ENCODE results near the gene ZNF222.

ZNF222 gene

GRCh38 chr19:44002212-44002565 lies 23.0 kb upstream of the ZNF222 start:
- TF ChIP-seq SP1 (IDR thresholded peaks at IDR 0.05) (no peak), TARDBP (IDR thresholded peaks at IDR 0.05) (no peak), HDGF (IDR thresholded peaks at IDR 0.05; ENCODE audit: borderline replicate concordance) (no peak), L3MBTL2 (conservative IDR thresholded peaks at IDR 0.05) (no peak), FOXK2 (IDR thresholded peaks at IDR 0.05) (no peak), BHLHE40 (IDR thresholded peaks at IDR 0.05; ENCODE audit: borderline replicate concordance) (no peak), CTBP1 (IDR thresholded peaks at IDR 0.05; ENCODE audit: borderline replicate concordance) (no peak), PKNOX1 (IDR thresholded peaks at IDR 0.05) (no peak), FOXM1 (IDR thresholded peaks at IDR 0.05; ENCODE audit: borderline replicate concordance) (no peak), ZNF384 (IDR thresholded peaks at IDR 0.05) (no peak), FOXA1 (IDR thresholded peaks at IDR 0.05) (no peak)
- ChIA-PET CTCF (no interaction called here), POLR2A (interaction anchor here (0.8 to 1.0 kb wide), 3 partner anchors 17 to 51 kb away, joined by 3 to 4 read pairs (median 3); partner anchors contain the start of genes ZNF221 and ZNF222)
- DNase-seq (ENCODE audit: extremely low spot score): no peak

DNA sequence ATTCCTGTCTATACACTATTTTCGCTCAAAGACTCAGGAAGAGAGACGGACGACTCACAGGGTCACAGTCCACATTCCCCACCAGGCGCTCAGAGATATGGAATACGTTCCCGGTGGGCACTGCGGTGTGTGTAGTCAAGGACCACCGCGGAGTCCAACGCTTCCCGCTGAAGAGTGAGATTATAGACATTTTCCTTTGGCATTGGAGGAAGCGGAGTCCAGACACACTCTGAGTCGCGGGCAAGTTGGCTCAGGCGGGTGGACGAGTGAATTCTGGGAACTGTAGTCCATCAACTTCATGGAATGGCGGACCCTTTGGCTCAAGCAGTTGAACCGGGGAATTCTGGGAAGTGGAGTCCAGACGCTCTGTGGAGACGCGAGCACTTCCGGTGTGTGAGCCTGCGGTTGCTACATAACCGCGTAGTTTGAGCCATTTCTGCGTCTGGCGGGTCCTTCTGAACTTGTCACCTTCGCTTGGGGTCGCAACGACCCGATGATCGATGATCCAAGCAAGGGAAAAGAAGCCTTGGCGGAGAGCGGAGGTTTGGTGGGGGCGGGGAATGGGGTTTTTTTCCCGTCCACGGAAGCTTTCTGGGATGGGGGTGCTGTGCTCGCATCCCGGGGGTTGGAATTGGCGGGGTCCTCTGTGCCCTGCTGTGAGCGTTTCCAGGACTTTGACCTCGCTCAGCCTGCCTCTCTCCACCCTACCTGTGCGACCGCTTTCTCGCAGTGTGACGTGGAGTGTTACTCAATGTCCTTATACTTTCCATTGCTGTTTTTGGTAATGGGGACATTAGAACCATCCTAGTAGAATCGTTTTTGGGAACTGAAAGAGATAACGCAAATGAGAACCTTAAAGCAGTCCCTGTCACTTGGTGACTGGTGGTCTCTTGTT lies 22.4 kb upstream of the ZNF222 start, which contains the start of gene ZNF230:
TSS of gene ZNF230 (plus strand) at position 392 of the 895 bp plus-strand sequence. CDS start 4,122 bp downstream, outside the sequence.
- peak; percentile 88 for DNase-seq (ENCODE audit: extremely low spot score)
- ChIA-PET CTCF (no interaction called here), POLR2A (interaction anchor here (1.0 to 1.8 kb wide), 2 partner anchors 51 to 92 kb away, joined by 4 to 8 read pairs; partner anchors contain the start of genes ZNF221 and ZNF224)
- TF ChIP-seq L3MBTL2 (conservative IDR thresholded peaks at IDR 0.05): peak; percentile 18
- peak; percentile 81 for TF ChIP-seq ELF4 (IDR thresholded peaks at IDR 0.05)
- no peak for TF ChIP-seq HDGF (IDR thresholded peaks at IDR 0.05; ENCODE audit: borderline replicate concordance)
- TF ChIP-seq NFRKB (IDR thresholded peaks at IDR 0.05): no peak
- no peak for TF ChIP-seq PKNOX1 (IDR thresholded peaks at IDR 0.05)
- peak; percentile 59; the same call in 1 of the 2 replicates for TF ChIP-seq SUZ12 (IDR thresholded peaks at IDR 0.05)

DNA sequence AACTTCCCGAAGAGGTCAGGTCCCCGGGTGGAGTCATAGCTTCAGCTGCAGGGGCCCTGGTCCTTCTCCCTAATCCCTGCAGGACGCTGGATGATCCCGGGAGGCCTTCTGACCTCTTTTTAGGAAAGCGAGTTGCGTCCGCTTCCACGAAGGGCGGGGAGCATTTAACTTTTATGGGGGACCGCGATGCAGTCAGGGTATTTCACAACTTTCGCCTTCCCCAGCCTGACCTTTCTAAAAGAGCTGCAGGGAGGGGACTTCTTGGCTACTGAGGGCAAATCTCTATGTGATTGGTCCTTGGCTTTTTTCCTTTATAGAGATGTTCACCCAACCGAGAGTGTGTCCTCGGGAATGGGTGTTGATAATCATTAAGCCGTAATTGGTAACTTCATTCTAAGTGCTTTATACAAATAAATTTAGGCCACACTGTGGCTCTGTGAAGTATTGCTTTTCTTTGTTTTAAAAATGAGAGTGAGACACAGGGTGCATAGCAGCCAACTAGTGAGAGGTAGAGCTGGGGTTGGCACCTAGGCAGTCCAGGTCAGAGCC lies 21.6 kb upstream of the ZNF222 start:
- ChIA-PET CTCF (no interaction called here), POLR2A (interaction anchor here (1.8 kb wide), 1 partner anchor 91 kb away, joined by 8 read pairs; the partner anchor contains the start of gene ZNF224)

GRCh38 chr19:44005973-44006372 lies 19.2 kb upstream of the ZNF222 start:
- DNase-seq (ENCODE audit: extremely low spot score): no peak
- CTCF ChIA-PET: no interaction called here

More for the DNA sequence above, 21.6 kb upstream of the ZNF222 start:
- TF ChIP-seq ARNT (IDR thresholded peaks at IDR 0.05) (no peak), HDGF (IDR thresholded peaks at IDR 0.05; ENCODE audit: borderline replicate concordance) (no peak), NFRKB (IDR thresholded peaks at IDR 0.05) (no peak), FOXM1 (IDR thresholded peaks at IDR 0.05; ENCODE audit: borderline replicate concordance) (no peak), ZNF384 (IDR thresholded peaks at IDR 0.05) (no peak), FOXK2 (IDR thresholded peaks at IDR 0.05) (no peak), SP1 (IDR thresholded peaks at IDR 0.05) (no peak), TARDBP (IDR thresholded peaks at IDR 0.05) (no peak), SUZ12 (IDR thresholded peaks at IDR 0.05) (no peak), PKNOX1 (IDR thresholded peaks at IDR 0.05) (no peak), BHLHE40 (IDR thresholded peaks at IDR 0.05; ENCODE audit: borderline replicate concordance) (no peak), CTBP1 (IDR thresholded peaks at IDR 0.05; ENCODE audit: borderline replicate concordance) (no peak), L3MBTL2 (conservative IDR thresholded peaks at IDR 0.05) (no peak), FOXA1 (IDR thresholded peaks at IDR 0.05) (no peak), ELF4 (IDR thresholded peaks at IDR 0.05) (no peak), LEF1 (IDR thresholded peaks at IDR 0.05; ENCODE audit: borderline replicate concordance) (no peak)
- DNase-seq (ENCODE audit: extremely low spot score): peak; percentile 6

DNA sequence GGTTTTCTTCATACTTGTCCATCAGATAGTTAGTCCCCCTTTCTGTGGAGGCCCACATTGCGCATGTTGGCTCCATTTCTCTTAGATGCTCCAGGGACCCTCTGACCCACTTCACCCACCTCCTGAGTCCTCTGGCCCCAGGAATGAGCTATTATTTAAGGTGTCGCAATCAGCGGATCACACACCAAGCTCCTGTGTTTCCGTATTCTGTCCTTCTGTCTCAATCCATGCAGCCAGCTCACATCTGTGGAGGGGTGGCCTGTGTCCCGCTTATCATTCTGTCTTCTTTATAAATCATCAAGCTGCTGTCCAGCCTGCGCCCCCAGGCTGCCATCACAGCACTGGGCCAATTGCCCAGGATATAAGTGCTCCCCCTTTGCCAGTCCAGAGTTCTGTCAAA lies 17.7 kb upstream of the ZNF222 start:
- DNase-seq (ENCODE audit: extremely low spot score): no peak
- ChIA-PET POLR2A (no interaction called here), CTCF (no interaction called here)
- TF ChIP-seq FOXK2 (IDR thresholded peaks at IDR 0.05) (no peak), PKNOX1 (IDR thresholded peaks at IDR 0.05) (no peak), L3MBTL2 (conservative IDR thresholded peaks at IDR 0.05) (no peak), HDGF (IDR thresholded peaks at IDR 0.05; ENCODE audit: borderline replicate concordance) (no peak), TARDBP (IDR thresholded peaks at IDR 0.05) (no peak), FOXM1 (IDR thresholded peaks at IDR 0.05; ENCODE audit: borderline replicate concordance) (no peak), FOXA1 (IDR thresholded peaks at IDR 0.05) (no peak), BHLHE40 (IDR thresholded peaks at IDR 0.05; ENCODE audit: borderline replicate concordance) (no peak), ARNT (IDR thresholded peaks at IDR 0.05) (no peak), CTBP1 (IDR thresholded peaks at IDR 0.05; ENCODE audit: borderline replicate concordance) (no peak), SUZ12 (IDR thresholded peaks at IDR 0.05) (no peak), ELF4 (IDR thresholded peaks at IDR 0.05) (no peak), SP1 (IDR thresholded peaks at IDR 0.05) (no peak)

More at GRCh38 chr19:44005973-44006372, 19.2 kb upstream of the ZNF222 start:
- no peak for TF ChIP-seq PKNOX1 (IDR thresholded peaks at IDR 0.05)
- POLR2A ChIA-PET: no interaction called here

All from HEK293T (cell line).